ENCODE measurements around the gene ZNF692. TPM values are rescaled to one million over a fixed set of nuclear protein-coding genes. Genes with fewer than 3 reads are reported as not detected.
A peak's percentile ranks its signal among the peaks of the same experiment; 100 is the strongest.

ZNF692 gene
- total RNA-seq, 1 experiment from 2014 or later = 59.1 TPM

- TF ChIP-seq ZSCAN18 (CRISPR knock-in tag; IDR thresholded peaks at IDR 0.05) = no peak
- TF ChIP-seq ZNF512 (CRISPR knock-in tag; IDR thresholded peaks at IDR 0.05; ENCODE audit: borderline replicate concordance) = no peak
- TF ChIP-seq ETV6 (CRISPR knock-in tag; IDR thresholded peaks at IDR 0.05) = no peak
- 0 out of 2 replicates have a peak, but pooled peaks have one; percentile 7 for TF ChIP-seq SMAD3 (CRISPR knock-in tag; IDR thresholded peaks at IDR 0.05; ENCODE audit: borderline replicate concordance)
- no peak for TF ChIP-seq MLX (CRISPR knock-in tag; IDR thresholded peaks at IDR 0.05)
- TF ChIP-seq NR2C2 (CRISPR knock-in tag; IDR thresholded peaks at IDR 0.05) = no peak; the same call in 1 of the 2 replicates
- TF ChIP-seq PRDM15 (CRISPR knock-in tag; IDR thresholded peaks at IDR 0.05) = no peak
- 0 out of 2 replicates have a peak, but pooled peaks have one; percentile 10 for TF ChIP-seq USF1 (CRISPR knock-in tag; IDR thresholded peaks at IDR 0.05)
- no peak for TF ChIP-seq GRHL2 (CRISPR knock-in tag; IDR thresholded peaks at IDR 0.05; ENCODE audit: insufficient replicate concordance, severe bottlenecking)
- TF ChIP-seq ZBTB43 (CRISPR knock-in tag; IDR thresholded peaks at IDR 0.05) = 0 out of 2 replicates have a peak, but pooled peaks have one; percentile 8
- no peak for TF ChIP-seq SMAD4 (CRISPR knock-in tag; IDR thresholded peaks at IDR 0.05)
Measured at GRCh38 chr1:248838357-248839167, 20.3 kb downstream of the ZNF692 start (continued).

- Mint-ChIP-seq H3K27me3 (ENCODE audit: low read depth) (no peaks in the 10 kb centered on the region; the same call in 1 of the 2 replicates), H3K36me3 (no peaks in the 10 kb centered on the region), H3K4me1 (peaks cover 4% of the 10 kb centered on the region), H3K4me3 (no peak within 1 kb of the TSS), H3K9me3 (no peaks in the 10 kb centered on the region), H3K27ac (peak within 1 kb of the TSS; percentile 99)
- ATAC-seq (peak; percentile 85), DNase-seq (ENCODE audit: low spot score) (peak; percentile 98)
- POLR2A ChIA-PET = interaction anchor here (0.6 to 3.4 kb wide), 7 partner anchors 10 to 70 kb away, joined by 4 to 35 read pairs (median 5); partner anchors contain the start of genes SH3BP5L and ZNF692
- CTCF ChIA-PET = interaction anchor here (0.7 to 3.5 kb wide), 9 partner anchors 11 to 69 kb away, joined by 3 to 53 read pairs (median 6); partner anchors contain the start of genes SH3BP5L and ZNF692
- TF ChIP-seq ZNF425 (CRISPR knock-in tag; conservative IDR thresholded peaks at IDR 0.05) (no peak), CBFB (CRISPR knock-in tag; IDR thresholded peaks at IDR 0.05; ENCODE audit: low read depth) (no peak), ZNF671 (CRISPR knock-in tag; IDR thresholded peaks at IDR 0.05) (no peak), ZBTB43 (CRISPR knock-in tag; IDR thresholded peaks at IDR 0.05) (peak; percentile 3; the same call in 1 of the 2 replicates), ZNF317 (CRISPR knock-in tag; IDR thresholded peaks at IDR 0.05; ENCODE audit: borderline replicate concordance, low read depth) (no peak)
Measured at GRCh38 chr1:248837781-248838356, 21.0 kb downstream of the ZNF692 start, which contains the start of gene ZNF672. TSS of gene ZNF672 (plus strand) at chr1:248838224. CDS start at chr1:248847275, 9,051 bp downstream.
